HUDEP-2 (cell line): ENCODE data around the gene ZCWPW2.
A peak's percentile ranks its signal among the peaks of the same experiment; 100 is the strongest.

Experiments used
- DNase-seq, 76 experiments: peaks; one replicate each; lab custom pipeline; 2025; ENCODE audit not compliant: unreplicated experiment in 76 of 76; lab: John Stamatoyannopoulos, UW

Gene ZCWPW2

DNA sequence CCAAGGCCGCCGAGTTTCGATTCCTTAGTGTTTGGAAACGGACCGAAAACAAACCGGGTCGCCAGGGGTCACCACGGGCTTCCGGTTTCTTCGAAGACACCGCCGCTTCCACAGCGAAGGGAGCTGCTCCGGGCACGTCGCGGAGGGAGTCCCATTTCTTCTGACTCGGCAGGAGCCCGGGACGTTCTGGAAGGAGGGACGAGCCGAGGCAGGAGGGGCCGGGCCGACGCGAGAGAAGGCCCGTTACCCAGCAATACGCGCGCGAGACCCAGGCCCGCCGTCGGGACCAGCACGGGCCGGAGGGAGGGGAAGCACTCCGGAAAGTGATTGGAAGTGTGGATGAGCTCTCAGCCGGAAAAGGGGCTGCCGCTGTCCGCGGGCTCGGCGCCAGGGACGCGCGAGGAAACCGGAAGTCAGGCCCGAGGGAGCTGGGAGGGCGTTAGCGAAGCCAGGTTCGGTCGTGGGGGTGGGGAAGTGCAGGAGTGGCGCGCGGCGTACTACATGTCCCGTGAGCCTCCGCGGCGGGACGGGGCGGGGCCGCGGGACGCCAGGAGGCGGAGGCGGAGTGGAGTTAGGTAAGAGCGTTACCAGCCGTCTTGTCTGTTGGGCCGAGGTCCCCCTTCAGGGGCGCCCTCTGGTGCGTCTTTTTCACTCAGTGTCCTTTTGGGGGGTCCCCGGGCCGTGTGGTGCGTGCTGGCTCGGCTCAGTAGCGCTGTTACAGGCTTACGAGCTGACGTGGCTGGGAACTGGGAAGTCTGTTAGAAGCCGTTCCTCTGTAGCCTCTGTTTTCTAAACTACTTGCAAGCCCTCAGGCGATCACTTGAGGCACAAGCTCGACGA is at the start of gene ZCWPW2, which contains the start of gene AZI2:
Gene ZCWPW2, plus strand, starts transcription at position 93 of the 840 bp plus-strand sequence. CDS start 64,348 bp downstream, outside the sequence.
Gene AZI2, minus strand, starts transcription at position 196 of the 840 bp plus-strand sequence. CDS start 8,207 bp downstream, outside the sequence.
- DNase-seq = peak; percentile 10 to 95 (median 88)

GRCh38 chr3:28299705-28300104 is 48.8 kb upstream of the ZCWPW2 start:
- no peak for DNase-seq

GRCh38 chr3:28300345-28300962 is 48.1 kb upstream of the ZCWPW2 start:
- no peak for DNase-seq

GRCh38 chr3:28301688-28302087 is 46.8 kb upstream of the ZCWPW2 start:
- DNase-seq = no peak

GRCh38 chr3:28308196-28308595 is 40.3 kb upstream of the ZCWPW2 start:
- DNase-seq = no peak

DNA sequence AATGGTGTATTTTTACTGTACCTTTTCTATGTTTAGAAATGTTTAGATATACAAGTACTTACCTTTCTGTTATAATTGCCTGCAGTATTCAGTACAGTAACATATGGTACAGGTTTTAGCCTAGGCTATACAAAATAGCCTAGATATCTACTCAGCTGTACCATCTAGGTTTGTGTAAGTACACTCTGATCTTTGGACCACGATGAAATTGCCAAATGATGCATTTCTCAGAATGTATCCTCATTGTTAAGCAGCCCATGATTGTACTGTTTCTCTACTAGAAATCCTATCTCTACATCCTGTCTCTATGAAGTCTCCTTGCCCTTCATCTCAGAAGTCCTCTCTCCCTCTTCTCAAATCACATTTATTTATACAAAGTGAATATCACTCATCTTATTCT is 32.8 kb upstream of the ZCWPW2 start:
- no peak for DNase-seq

- no peak for DNase-seq
These were observed 32.3 kb upstream of the ZCWPW2 start for GRCh38 chr3:28316226-28316625.

- peak in 35 of 76 experiments; percentile 0 to 57 (median 26) for DNase-seq
These were observed 31.0 kb upstream of the ZCWPW2 start for GRCh38 chr3:28317438-28318022.

GRCh38 chr3:28320981-28321380 is 27.5 kb upstream of the ZCWPW2 start:
- DNase-seq = no peak

- no peak for DNase-seq
These were observed 26.1 kb upstream of the ZCWPW2 start for GRCh38 chr3:28322464-28322863.

DNA sequence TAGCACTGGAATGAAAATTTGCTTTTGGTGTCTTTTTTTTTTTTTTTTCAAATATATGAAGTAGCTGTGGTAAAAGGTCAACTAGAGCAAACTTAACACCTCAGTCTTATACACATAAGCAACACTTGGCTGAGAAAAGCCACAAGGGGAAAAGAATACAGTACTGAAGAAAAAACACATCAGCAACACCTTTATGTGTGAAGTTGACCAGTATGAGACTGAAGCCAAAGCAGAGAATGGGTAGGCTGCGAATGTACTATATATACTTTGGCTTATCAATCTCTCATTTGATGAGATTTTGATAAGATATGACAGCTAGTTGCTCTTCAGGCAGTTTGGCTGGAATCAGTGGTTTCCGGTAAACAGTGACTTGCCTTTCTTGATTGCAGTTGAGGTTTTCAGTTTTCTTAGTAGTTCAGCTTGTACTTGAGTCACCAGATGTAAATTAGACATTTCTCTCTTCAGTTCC is 22.0 kb upstream of the ZCWPW2 start:
- DNase-seq = no peak

GRCh38 chr3:28328188-28329151 is 20.1 kb upstream of the ZCWPW2 start:
- DNase-seq = peak in 5 of 76 experiments; percentile 1 to 12 (median 4)

GRCh38 chr3:28334552-28334951 is 14.0 kb upstream of the ZCWPW2 start:
- DNase-seq = no peak

- no peak for DNase-seq
These were observed 13.3 kb upstream of the ZCWPW2 start for GRCh38 chr3:28335246-28335645.

- DNase-seq = no peak
These were observed 11.3 kb upstream of the ZCWPW2 start for GRCh38 chr3:28337230-28337629.

- no peak for DNase-seq
These were observed 5.4 kb upstream of the ZCWPW2 start for GRCh38 chr3:28343144-28343543.

DNA sequence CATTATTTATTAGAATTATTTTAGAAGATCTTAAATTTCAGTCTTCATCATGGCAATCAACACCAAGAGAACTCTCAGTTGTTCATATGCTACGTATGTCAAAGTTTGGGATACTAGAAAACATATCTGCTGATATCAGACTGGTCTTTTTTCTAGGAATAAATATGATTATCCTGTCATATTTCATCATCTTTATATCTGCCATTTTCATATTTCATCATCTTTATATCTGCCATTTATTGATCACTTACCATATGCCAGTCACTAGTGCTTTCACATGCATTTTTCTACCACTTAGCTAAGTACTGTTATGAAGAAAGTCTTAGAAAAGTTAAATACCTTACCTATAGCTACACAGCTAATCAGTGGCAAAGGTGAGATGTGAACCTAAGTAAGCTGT is 2.8 kb upstream of the ZCWPW2 start:
- DNase-seq = no peak

GRCh38 chr3:28347374-28348264 is 902 bp upstream of the ZCWPW2 start:
- DNase-seq = peak in 3 of 76 experiments; percentile 1 to 19 (median 12)

DNA sequence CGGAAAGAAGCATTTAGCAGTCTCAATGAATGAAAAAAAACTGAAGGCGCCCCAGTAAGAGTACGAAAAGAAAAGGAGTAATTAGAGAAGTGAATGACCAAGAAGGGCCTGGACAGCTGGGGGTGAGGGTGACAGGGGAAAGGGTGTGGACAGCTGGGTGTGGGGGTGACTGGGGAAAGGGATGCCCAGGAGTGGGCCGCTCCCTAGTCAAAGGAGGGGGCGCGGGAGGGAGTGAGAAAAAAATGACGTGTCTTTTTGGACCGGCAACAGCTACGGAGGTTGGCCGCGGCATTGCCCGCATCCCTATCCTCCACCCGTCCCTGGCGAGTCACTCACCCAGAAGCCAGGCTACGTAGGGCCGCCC is 274 bp upstream of the ZCWPW2 start:
- peak in 1 of 76 experiments; percentile 33 for DNase-seq
